ENCODE measurements around the gene C1orf198.
"Not testable (repeated sequence)": the region's sequence is repeated elsewhere in the genome, so short reads cannot be mapped to it uniquely, and the experiment has no call there.

The C1orf198 gene

DNA sequence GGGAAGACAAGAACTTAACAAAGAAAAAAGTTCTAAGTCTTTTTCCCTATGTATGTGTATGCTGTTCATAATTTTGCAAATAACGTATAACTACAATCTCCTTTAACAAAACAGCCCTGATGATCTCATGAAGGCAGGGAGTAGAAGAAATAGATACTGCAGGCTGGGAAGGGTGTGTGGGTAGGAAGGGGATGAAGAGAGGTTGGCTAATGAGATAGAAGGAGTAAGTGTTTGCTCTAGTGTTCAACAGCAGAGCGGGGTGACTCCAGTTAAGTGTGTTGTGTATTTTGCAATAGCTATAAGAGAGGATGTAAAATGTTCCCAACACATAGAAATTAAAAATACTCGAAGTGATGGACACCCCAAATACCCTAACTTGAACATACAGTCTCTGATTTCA, 20.1 kb downstream of the C1orf198 start:
- DNase-seq (ENCODE audit: low read depth) = no peak
- TF ChIP-seq MYC (IDR thresholded peaks at IDR 0.05; ENCODE audit: low read depth, low read length) (no peak), POLR2A (IDR thresholded peaks at IDR 0.05; ENCODE audit: extremely low read depth, insufficient read length) (no peak)
- TF ChIP-seq, protein P1, sequence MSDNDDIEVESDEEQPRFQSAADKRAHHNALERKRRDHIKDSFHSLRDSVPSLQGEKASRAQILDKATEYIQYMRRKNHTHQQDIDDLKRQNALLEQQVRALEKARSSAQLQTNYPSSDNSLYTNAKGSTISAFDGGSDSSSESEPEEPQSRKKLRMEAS (IDR thresholded peaks at IDR 0.05; ENCODE audit: low read depth, low read length) = no peak
- TF ChIP-seq, protein P2, sequence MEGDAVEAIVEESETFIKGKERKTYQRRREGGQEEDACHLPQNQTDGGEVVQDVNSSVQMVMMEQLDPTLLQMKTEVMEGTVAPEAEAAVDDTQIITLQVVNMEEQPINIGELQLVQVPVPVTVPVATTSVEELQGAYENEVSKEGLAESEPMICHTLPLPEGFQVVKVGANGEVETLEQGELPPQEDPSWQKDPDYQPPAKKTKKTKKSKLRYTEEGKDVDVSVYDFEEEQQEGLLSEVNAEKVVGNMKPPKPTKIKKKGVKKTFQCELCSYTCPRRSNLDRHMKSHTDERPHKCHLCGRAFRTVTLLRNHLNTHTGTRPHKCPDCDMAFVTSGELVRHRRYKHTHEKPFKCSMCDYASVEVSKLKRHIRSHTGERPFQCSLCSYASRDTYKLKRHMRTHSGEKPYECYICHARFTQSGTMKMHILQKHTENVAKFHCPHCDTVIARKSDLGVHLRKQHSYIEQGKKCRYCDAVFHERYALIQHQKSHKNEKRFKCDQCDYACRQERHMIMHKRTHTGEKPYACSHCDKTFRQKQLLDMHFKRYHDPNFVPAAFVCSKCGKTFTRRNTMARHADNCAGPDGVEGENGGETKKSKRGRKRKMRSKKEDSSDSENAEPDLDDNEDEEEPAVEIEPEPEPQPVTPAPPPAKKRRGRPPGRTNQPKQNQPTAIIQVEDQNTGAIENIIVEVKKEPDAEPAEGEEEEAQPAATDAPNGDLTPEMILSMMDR (IDR thresholded peaks at IDR 0.05; ENCODE audit: low read depth, low read length) = no peak
- H3K4me3 ChIP-seq (ENCODE audit: low read depth, low read length) = no peak overlapping the region

DNA sequence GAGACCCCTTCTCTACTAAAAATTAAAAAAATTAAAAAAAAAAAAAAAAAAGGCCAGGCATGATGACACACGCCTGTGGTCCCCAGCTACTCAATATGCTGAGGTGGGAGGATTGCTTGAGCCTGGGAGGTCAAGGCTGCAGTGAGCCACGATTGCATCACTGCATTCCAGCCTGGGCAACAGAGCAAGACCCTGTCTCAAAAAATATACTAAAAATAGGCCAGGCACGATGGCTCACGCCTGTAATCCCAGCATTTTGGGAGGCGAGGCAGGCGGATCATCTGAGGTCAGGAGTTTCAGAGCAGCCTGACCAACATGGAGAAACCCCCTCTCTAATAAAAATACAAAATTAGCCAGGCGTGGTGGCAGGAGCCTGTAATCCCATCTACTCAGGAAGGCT, 23.1 kb downstream of the C1orf198 start:
- not testable (repeated sequence) for DNase-seq (ENCODE audit: low read depth); H3K4me3 ChIP-seq (ENCODE audit: low read depth, low read length)

DNA sequence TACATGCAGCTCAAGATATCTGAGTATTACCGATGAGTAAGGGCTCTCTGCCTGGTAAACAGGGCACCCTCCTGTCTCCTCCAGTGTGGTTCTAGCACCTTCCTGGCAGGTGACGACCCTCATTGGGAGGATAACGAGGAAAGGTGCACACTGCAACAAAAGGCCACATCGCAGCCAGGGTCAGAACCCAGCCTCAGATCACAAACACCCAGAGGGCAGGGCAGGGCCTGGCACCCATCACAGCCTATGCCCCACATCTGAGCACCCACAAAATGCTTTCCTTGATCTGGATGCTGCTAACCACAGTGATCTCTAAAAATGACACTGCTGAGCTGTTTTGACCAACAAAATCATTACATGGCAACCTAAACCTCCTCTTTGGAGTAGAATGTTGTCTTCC, 23.8 kb downstream of the C1orf198 start:
- TF ChIP-seq MYC (IDR thresholded peaks at IDR 0.05; ENCODE audit: low read depth, low read length) = no peak
- no peak overlapping the region for H3K4me3 ChIP-seq (ENCODE audit: low read depth, low read length)
- no peak for DNase-seq (ENCODE audit: low read depth)

DNA sequence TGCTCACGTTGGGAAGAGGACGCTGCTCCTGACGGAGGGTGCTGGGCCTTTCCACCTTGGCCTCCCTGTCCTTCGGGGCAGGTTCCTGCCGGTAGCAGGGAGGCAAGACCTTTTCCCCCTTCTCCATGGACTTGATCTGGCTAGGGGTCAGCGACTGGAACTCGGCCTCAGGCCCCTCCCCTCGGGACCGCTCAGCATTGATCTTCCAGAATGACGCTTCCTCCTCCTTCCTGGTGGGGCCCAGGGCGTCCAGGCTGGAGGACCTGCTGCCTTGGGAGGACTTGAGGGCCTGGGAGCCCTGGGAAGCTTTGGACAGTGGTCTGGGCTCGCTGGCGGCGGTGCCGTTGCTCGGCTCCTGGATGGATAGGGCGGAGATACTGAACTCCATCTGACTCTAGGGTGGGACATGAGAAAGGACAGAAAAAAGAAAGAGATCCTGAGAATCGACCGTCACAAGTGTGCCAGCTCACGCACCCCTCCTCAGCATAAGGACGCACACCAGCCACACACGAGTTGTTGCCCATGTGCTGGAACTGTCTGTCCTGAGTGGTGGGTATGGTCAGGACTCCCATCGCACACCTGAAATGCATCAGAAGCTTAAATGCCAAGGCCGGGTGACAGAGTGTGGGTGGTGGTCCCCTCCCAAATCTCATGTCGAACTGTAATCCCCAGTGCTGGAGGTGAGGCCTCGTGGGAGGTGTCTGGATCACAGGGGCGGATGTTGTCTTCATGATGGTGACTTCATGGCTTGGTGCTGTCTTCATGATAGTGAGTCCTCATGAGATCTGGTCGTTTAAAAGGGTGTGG, 24.6 kb downstream of the C1orf198 start:
- no peak overlapping the region for H3K4me3 ChIP-seq (ENCODE audit: low read depth, low read length)
- TF ChIP-seq, protein P2 (IDR thresholded peaks at IDR 0.05; ENCODE audit: low read depth, low read length) = no peak
- TF ChIP-seq, protein P1 (IDR thresholded peaks at IDR 0.05; ENCODE audit: low read depth, low read length) = no peak
- no peak for TF ChIP-seq POLR2A (IDR thresholded peaks at IDR 0.05; ENCODE audit: extremely low read depth, insufficient read length)
- no peak for DNase-seq (ENCODE audit: low read depth)

DNA sequence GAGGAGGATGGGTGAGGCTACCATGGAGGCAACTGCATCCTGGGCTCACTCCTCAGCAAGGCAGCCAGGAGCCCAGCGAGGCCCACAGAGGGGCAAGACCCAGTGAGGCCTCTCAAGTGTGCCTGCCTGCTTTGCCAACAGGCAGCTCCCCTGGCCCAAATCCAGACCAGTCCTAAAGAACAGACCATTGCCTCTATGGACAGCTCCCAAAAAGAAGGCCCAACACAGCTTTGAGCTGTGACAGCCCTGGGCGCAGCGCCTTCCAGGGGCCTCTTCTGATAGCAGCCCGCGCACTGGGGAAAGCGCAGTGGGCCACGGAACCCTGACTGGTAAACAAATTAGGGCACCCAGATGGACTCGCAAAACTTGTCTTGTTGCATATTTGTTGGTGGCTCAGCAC, 25.5 kb downstream of the C1orf198 start:
- TF ChIP-seq, protein P1 (IDR thresholded peaks at IDR 0.05; ENCODE audit: low read depth, low read length) = no peak
- TF ChIP-seq MYC (IDR thresholded peaks at IDR 0.05; ENCODE audit: low read depth, low read length) (no peak), POLR2A (IDR thresholded peaks at IDR 0.05; ENCODE audit: extremely low read depth, insufficient read length) (no peak)
- TF ChIP-seq, protein P2 (IDR thresholded peaks at IDR 0.05; ENCODE audit: low read depth, low read length) = no peak
- H3K4me3 ChIP-seq (ENCODE audit: low read depth, low read length) = no peak overlapping the region
- DNase-seq (ENCODE audit: low read depth) = no peak

DNA sequence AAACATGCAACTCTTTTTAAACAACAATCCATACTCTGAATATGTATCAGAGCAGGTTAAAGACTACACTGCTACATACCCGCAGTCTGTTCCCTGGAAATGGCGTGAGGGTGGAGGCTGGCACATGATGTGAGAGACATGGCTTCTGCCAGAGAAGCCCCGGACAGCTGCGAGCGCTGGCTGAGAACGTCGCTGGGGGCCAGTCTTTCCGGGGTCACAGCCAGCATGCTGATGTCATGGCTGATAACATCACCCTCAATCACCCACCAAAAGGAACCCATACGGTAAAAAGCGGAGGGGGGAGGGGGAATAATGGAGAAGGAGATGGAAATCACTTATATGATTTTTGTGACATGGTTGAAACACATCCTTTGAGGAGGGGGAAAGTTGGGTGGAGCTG, 29.1 kb downstream of the C1orf198 start:
- no peak for DNase-seq (ENCODE audit: low read depth)
- TF ChIP-seq, protein P1 (IDR thresholded peaks at IDR 0.05; ENCODE audit: low read depth, low read length) = no peak
- TF ChIP-seq MYC (IDR thresholded peaks at IDR 0.05; ENCODE audit: low read depth, low read length) (no peak), POLR2A (IDR thresholded peaks at IDR 0.05; ENCODE audit: extremely low read depth, insufficient read length) (no peak)
- TF ChIP-seq, protein P2 (IDR thresholded peaks at IDR 0.05; ENCODE audit: low read depth, low read length) = no peak
- no peak overlapping the region for H3K4me3 ChIP-seq (ENCODE audit: low read depth, low read length)

DNA sequence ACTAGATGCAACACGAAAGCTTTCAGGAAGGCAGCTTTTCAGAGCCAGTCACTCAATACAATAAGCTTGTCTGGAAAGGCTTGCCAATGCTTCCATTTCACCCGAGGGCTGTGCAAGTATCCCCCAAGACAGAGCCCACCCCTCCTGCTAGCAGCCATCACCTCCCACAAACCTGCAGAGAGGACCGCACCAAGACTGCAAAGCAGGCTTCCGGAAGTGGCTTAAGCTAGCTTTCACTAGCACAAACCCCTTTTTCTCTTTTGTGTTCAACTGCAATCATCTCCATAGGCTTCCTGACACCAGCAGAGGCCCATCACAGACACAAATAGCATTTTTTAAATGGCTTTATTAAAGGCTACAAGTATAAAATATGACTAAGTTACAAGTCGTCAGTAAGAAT, 31.5 kb downstream of the C1orf198 start:
- no peak overlapping the region for H3K4me3 ChIP-seq (ENCODE audit: low read depth, low read length)

More for the DNA sequence above, 31.5 kb downstream of the C1orf198 start:
- TF ChIP-seq, protein P2 (IDR thresholded peaks at IDR 0.05; ENCODE audit: low read depth, low read length) = no peak
- TF ChIP-seq MYC (IDR thresholded peaks at IDR 0.05; ENCODE audit: low read depth, low read length) = no peak
- TF ChIP-seq, protein P1 (IDR thresholded peaks at IDR 0.05; ENCODE audit: low read depth, low read length) = no peak
- no peak for TF ChIP-seq POLR2A (IDR thresholded peaks at IDR 0.05; ENCODE audit: extremely low read depth, insufficient read length)
- DNase-seq (ENCODE audit: low read depth) = no peak

All from NB4 (cell line).